GM13976 (cell line): ENCODE data around the gene PRR20G.

ENCODE experiments used
- DNase-seq: peaks from one replicate; pipeline ENCODE4 v3.0.0; 2012; ENCODE audit warnings: low spot score
- in situ Hi-C: fragments of 300-500 bp; cut with MboI; formaldehyde crosslinking; loops from one replicate; pipeline ENCODE4 v1.12.0; 2022; ENCODE audit warnings: low sequenced_read_pairs, mixed read lengths, inconsistent platforms; ENCODE audit not compliant: unreplicated experiment
- TF ChIP-seq, protein P1 (sequence below): IDR thresholded peaks from 2 replicates; pipeline ENCODE4 v1.5.1; 2012; ENCODE audit warnings: borderline replicate concordance, mild to moderate bottlenecking; ENCODE audit not compliant: insufficient read depth; ENCODE audit errors: extremely low read depth, missing control alignments, control extremely low read depth

Gene PRR20G

GRCh38 chr3:127284258-127284657, 3.6 kb downstream of the PRR20G start:
- no peak for DNase-seq
- in situ Hi-C loops, result no loop called here
- TF ChIP-seq, protein P1, sequence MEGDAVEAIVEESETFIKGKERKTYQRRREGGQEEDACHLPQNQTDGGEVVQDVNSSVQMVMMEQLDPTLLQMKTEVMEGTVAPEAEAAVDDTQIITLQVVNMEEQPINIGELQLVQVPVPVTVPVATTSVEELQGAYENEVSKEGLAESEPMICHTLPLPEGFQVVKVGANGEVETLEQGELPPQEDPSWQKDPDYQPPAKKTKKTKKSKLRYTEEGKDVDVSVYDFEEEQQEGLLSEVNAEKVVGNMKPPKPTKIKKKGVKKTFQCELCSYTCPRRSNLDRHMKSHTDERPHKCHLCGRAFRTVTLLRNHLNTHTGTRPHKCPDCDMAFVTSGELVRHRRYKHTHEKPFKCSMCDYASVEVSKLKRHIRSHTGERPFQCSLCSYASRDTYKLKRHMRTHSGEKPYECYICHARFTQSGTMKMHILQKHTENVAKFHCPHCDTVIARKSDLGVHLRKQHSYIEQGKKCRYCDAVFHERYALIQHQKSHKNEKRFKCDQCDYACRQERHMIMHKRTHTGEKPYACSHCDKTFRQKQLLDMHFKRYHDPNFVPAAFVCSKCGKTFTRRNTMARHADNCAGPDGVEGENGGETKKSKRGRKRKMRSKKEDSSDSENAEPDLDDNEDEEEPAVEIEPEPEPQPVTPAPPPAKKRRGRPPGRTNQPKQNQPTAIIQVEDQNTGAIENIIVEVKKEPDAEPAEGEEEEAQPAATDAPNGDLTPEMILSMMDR, result no peak

DNA sequence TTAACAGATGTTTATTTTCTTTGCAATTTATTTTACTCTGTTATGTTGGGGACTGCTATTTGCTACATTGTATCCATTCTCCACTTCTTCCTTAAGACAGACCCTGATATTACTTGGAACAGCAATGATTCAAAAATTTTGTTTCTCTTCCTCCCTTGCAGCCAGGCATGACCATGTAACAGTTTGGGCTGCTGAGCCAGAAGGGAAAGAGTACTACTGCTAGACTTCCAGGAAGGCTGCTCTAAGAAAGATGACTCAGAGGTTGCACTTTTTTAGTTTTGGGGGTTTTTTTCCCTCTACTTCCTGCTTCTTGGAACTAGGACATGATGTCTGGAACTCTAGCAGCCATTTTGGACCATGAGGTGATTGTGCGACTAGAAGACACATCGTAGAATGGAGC, 10.3 kb downstream of the PRR20G start:
- in situ Hi-C loops, result no loop called here
- DNase-seq, result no peak
- TF ChIP-seq, protein P1, result no peak

DNA sequence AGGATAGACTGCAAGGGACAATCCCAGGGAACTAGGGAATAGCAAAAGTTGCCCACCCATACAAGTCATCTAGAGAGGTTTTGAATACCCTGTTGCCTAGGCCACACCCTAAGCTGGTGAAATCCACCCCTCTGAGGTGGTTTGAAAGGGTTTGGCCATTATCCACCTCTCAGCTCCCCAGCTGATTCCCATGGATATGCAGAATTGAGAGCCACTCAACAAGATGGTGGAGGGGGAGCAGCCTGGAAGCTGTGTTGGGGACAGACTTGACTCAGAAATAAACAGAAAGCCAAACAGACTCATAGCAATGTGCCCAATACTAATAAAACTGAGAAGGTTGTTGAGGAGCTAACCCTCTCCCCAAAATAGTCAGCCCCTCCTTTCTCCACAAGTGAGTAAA, 10.9 kb downstream of the PRR20G start:
- TF ChIP-seq, protein P1, result no peak
- DNase-seq, result no peak
- in situ Hi-C loops, result no loop called here

DNA sequence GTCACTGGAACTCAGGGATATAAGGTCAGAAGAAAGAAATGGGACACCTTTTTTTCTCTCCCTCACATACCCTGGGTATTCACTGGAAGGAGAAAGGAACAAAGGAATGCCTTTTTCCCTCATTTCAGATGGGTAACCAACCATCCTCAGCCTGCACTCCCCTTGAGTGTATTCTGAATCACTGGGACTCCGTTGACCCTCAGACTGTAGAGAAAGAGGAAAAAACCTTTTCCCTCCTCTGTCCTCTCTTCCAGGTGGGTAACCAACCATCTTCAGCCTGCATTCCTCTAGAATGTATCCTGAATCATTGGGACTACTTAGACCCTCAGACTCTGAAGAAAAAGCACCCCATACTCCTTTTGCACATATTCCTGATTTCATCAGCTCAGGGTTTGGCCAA, 11.4 kb downstream of the PRR20G start:
- no peak for DNase-seq
- in situ Hi-C loops, result no loop called here
- TF ChIP-seq, protein P1, result no peak

GRCh38 chr3:127275287-127275781, 12.5 kb downstream of the PRR20G start:
- in situ Hi-C loops, result no loop called here
- TF ChIP-seq, protein P1, result no peak
- no peak for DNase-seq

- in situ Hi-C loops, result no loop called here
- DNase-seq, result no peak
- TF ChIP-seq, protein P1, result no peak
Measured at GRCh38 chr3:127274200-127274760, 13.6 kb downstream of the PRR20G start.
